Panc1 (cell line): ENCODE results near the gene DNAH9. TPM values are rescaled to one million over a fixed set of nuclear protein-coding genes. Genes with fewer than 3 reads are reported as not detected.

Source experiments
- ATAC-seq: fragments of 200-7000 bp; cut with Tn5 transposase; 2 replicates; pipeline ENCODE4 v1.9.1; 2020; ENCODE audit warnings: mild to moderate bottlenecking, moderate library complexity
- BruUV-seq: library from RNA; stranded (reverse); fragments of 400-500 nt; replicated peaks from 2 replicates; lab custom pipeline; 2021; lab: Mats Ljungman, UMichigan
- CTCF ChIA-PET: fragments of 300-600 bp; sonication (Branson Sonifier 250); formaldehyde crosslinking; loops from one replicate; lab custom pipeline; 2022; ENCODE audit warnings: antibody characterized with exemption; lab: Charles Lee
- POLR2A ChIA-PET: fragments of 300-600 bp; sonication (Branson Sonifier 250); formaldehyde crosslinking; loops from one replicate; lab custom pipeline; 2022; ENCODE audit warnings: antibody characterized with exemption; lab: Charles Lee
- DNase-seq: peaks from one replicate; pipeline ENCODE4 v3.0.0-alpha.2; 2010; ENCODE audit warnings: low read depth, low spot score
- H3K27ac ChIP-seq: 2 replicates; pipeline ENCODE4 v1.5.1; 2011; ENCODE audit warnings: mild to moderate bottlenecking, low read length, inconsistent platforms
- H3K27me3 ChIP-seq: fragments of 200-500 bp; sonication (Bioruptor generic); 2 replicates; pipeline ENCODE4 v1.6.0; 2014; ENCODE audit warnings: low read length, inconsistent platforms; ENCODE audit not compliant: control insufficient read depth, insufficient read depth
- H3K36me3 ChIP-seq: fragments of 200-500 bp; sonication (Bioruptor generic); 2 replicates; pipeline ENCODE4 v1.5.1; 2014; ENCODE audit warnings: inconsistent platforms, mild to moderate bottlenecking, low read length, moderate library complexity; ENCODE audit not compliant: control insufficient read depth, insufficient read depth
- H3K4me1 ChIP-seq: 2 replicates; pipeline ENCODE4 v1.5.1; 2011; ENCODE audit warnings: inconsistent platforms, mild to moderate bottlenecking, low read length, moderate library complexity; ENCODE audit not compliant: control insufficient read depth, insufficient read depth
- H3K4me3 ChIP-seq, 2 experiments: 2 replicates each; pipeline ENCODE4 v1.5.1; 2011 to 2012; ENCODE audit warnings: low read depth in 2 of 2, low read length in 2 of 2, mild to moderate bottlenecking in 2 of 2, inconsistent platforms in 1 of 2, moderate library complexity in 1 of 2
- H3K9me3 ChIP-seq: fragments of 200-500 bp; sonication (Bioruptor generic); 2 replicates; pipeline ENCODE4 v1.5.1; 2014; ENCODE audit warnings: low read depth, mild to moderate bottlenecking, inconsistent platforms, low read length, moderate library complexity; ENCODE audit not compliant: control insufficient read depth, insufficient read depth
- CTCF ChIP-seq: fragments of 450-650 bp; IDR thresholded peaks from 2 replicates; pipeline ENCODE4 v1.5.1; 2017; ENCODE audit warnings: mild to moderate bottlenecking
- POLR2AphosphoS5 ChIP-seq: IDR thresholded peaks from 2 replicates; pipeline ENCODE4 v1.6.1; 2012; ENCODE audit warnings: mild to moderate bottlenecking, low read depth, low read length, moderate library complexity
- SIN3A ChIP-seq: IDR thresholded peaks from 2 replicates; pipeline ENCODE4 v1.6.1; 2012; ENCODE audit warnings: low read depth, mild to moderate bottlenecking, low read length, moderate library complexity, borderline replicate concordance; ENCODE audit not compliant: insufficient read depth
- TCF7L2 ChIP-seq: IDR thresholded peaks from 2 replicates; pipeline ENCODE4 v1.6.1; 2011; ENCODE audit warnings: mild to moderate bottlenecking, low read depth, low read length, inconsistent platforms
- in situ Hi-C: cut with HindIII; loops from 2 replicates; pipeline ENCODE4 v1.10.0; 2016; ENCODE audit warnings: low sequenced_read_pairs, low pct_unique_long_range_greater_than_20kb
- intact Hi-C: fragments of 100-400 bp; cut with micrococcal nuclease; formaldehyde crosslinking; loops from one replicate; pipeline ENCODE4 v1.10.0; 2022; ENCODE audit not compliant: unreplicated experiment
- total RNA-seq: library from RNA; stranded (reverse); gene quantifications from one replicate; pipeline ENCODE4 v1.2.1, GENCODE V29; 2021; ENCODE audit not compliant: unreplicated experiment
- TF ChIP-seq, protein P1 (sequence below), 2 experiments: IDR thresholded peaks; 2 replicates each; pipeline ENCODE4 v1.6.1; 2011 to 2012; ENCODE audit warnings: low read depth in 2 of 2, control low read depth in 1 of 2, low read length in 1 of 2, mild to moderate bottlenecking in 1 of 2, moderate library complexity in 1 of 2; ENCODE audit not compliant: insufficient read depth in 1 of 2

DNAH9 gene
- total RNA-seq, 1 experiment from 2014 or later = not detected

DNA sequence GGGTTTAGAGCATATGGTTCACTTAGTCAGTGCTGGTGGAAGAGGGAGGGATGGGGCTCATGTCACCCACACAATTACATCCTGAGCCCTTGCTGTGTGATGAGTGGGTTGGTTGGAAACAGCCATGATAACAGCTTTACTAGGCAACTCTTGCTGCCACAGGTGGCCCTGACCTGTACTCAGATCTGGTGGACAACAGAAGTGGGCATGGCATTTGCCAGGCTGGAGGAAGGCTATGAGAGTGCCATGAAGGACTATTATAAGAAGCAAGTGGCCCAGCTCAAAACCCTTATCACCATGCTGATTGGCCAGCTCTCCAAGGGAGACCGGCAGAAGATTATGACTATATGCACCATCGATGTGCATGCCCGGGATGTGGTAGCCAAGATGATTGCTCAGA, 105.8 kb downstream of the DNAH9 start:
- in situ Hi-C loops = no loop called here
- CTCF ChIA-PET = no interaction called here
- POLR2A ChIA-PET = no interaction called here
- Histone ChIP-seq H3K27me3 (no peaks in the 10 kb centered on the region), H3K9me3 (no peaks in the 10 kb centered on the region), H3K36me3 (no peaks in the 10 kb centered on the region), H3K27ac (no peak overlapping the region), H3K4me1 (no peaks in the 10 kb centered on the region), H3K4me3 (no peak overlapping the region)
- no TSS peak for BruUV-seq
- no peak for DNase-seq
- TF ChIP-seq, protein P1, sequence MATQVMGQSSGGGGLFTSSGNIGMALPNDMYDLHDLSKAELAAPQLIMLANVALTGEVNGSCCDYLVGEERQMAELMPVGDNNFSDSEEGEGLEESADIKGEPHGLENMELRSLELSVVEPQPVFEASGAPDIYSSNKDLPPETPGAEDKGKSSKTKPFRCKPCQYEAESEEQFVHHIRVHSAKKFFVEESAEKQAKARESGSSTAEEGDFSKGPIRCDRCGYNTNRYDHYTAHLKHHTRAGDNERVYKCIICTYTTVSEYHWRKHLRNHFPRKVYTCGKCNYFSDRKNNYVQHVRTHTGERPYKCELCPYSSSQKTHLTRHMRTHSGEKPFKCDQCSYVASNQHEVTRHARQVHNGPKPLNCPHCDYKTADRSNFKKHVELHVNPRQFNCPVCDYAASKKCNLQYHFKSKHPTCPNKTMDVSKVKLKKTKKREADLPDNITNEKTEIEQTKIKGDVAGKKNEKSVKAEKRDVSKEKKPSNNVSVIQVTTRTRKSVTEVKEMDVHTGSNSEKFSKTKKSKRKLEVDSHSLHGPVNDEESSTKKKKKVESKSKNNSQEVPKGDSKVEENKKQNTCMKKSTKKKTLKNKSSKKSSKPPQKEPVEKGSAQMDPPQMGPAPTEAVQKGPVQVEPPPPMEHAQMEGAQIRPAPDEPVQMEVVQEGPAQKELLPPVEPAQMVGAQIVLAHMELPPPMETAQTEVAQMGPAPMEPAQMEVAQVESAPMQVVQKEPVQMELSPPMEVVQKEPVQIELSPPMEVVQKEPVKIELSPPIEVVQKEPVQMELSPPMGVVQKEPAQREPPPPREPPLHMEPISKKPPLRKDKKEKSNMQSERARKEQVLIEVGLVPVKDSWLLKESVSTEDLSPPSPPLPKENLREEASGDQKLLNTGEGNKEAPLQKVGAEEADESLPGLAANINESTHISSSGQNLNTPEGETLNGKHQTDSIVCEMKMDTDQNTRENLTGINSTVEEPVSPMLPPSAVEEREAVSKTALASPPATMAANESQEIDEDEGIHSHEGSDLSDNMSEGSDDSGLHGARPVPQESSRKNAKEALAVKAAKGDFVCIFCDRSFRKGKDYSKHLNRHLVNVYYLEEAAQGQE (IDR thresholded peaks at IDR 0.05; ENCODE audit: insufficient read depth in 1 of 2, low read depth in 2 of 2, low read length in 1 of 2) = no peak
- TF ChIP-seq CTCF (no peak), POLR2AphosphoS5 (no peak), SIN3A (no peak), TCF7L2 (no peak)
- ATAC-seq = no peak
- intact Hi-C loops = no loop called here

- in situ Hi-C loops = no loop called here
- DNase-seq (no peak), ATAC-seq (peak; percentile 30; the same call in 1 of the 2 replicates)
- Histone ChIP-seq H3K4me1 (no peaks in the 10 kb centered on the region), H3K4me3 (no peak overlapping the region), H3K9me3 (no peaks in the 10 kb centered on the region), H3K36me3 (no peaks in the 10 kb centered on the region), H3K27me3 (no peaks in the 10 kb centered on the region), H3K27ac (no peak overlapping the region)
- no TSS peak for BruUV-seq
- intact Hi-C loops = no loop called here
- TF ChIP-seq POLR2AphosphoS5 (no peak), TCF7L2 (no peak), CTCF (no peak), SIN3A (no peak)
- TF ChIP-seq, protein P1 (IDR thresholded peaks at IDR 0.05; ENCODE audit: insufficient read depth in 1 of 2, low read depth in 2 of 2, low read length in 1 of 2) = no peak
- POLR2A ChIA-PET = no interaction called here
- CTCF ChIA-PET = no interaction called here
Measured at GRCh38 chr17:11705111-11705510, 106.8 kb downstream of the DNAH9 start.
